HTR-8/SVneo (cell line): Measurements from ENCODE around the gene TENM3.

Source experiments
- DNase-seq: peaks from one replicate; pipeline ENCODE4 v3.0.0; 2011; ENCODE audit warnings: low spot score, mixed read lengths; ENCODE audit not compliant: insufficient read length
- FAIRE-seq: peaks from 2 replicates; lab custom pipeline; 2011; peaks lifted over from hg19 to GRCh38; lab: Jason Lieb, UNC

The TENM3 gene

GRCh38 chr4:182840108-182840507, 596.9 kb downstream of the TENM3 start:
- FAIRE-seq (no peak), DNase-seq (no peak)

GRCh38 chr4:182842104-182842600, 599.0 kb downstream of the TENM3 start:
- no peak for FAIRE-seq
- no peak for DNase-seq

- DNase-seq (no peak), FAIRE-seq (no peak)
Observed at GRCh38 chr4:182842759-182843390, 599.7 kb downstream of the TENM3 start.

- no peak for DNase-seq
- no peak for FAIRE-seq
Observed at GRCh38 chr4:182843808-182844325, 600.7 kb downstream of the TENM3 start.

- no peak for DNase-seq
- no peak for FAIRE-seq
Observed at GRCh38 chr4:182845618-182846017, 602.4 kb downstream of the TENM3 start.

GRCh38 chr4:182846036-182846435, 602.8 kb downstream of the TENM3 start:
- DNase-seq = no peak
- no peak for FAIRE-seq

GRCh38 chr4:182847576-182848450, 604.6 kb downstream of the TENM3 start:
- DNase-seq = no peak

GRCh38 chr4:182848685-182849084, 605.5 kb downstream of the TENM3 start:
- FAIRE-seq (no peak), DNase-seq (no peak)

More at GRCh38 chr4:182847576-182848450, 604.6 kb downstream of the TENM3 start:
- FAIRE-seq = no peak
